ENCODE measurements around the gene FCER1G. TPM values are rescaled to one million over a fixed set of nuclear protein-coding genes. Genes with fewer than 3 reads are reported as not detected.

Gene FCER1G
- total RNA-seq, 2 experiments from 2014 or later, result 2.0 TPM

GRCh38 chr1:161258439-161259344, 43.6 kb downstream of the FCER1G start, which contains the start of gene PCP4L1:
Gene PCP4L1 (plus strand): TSS chr1:161258745. CDS start chr1:161258975, 230 bp downstream.
- Mint-ChIP-seq H3K4me1 (ENCODE audit: low read depth) (peaks cover 5% of the 10 kb centered on the region), H3K9me3 (peaks cover 6% of the 10 kb centered on the region), H3K36me3 (ENCODE audit: low read depth) (peaks cover 15% of the 10 kb centered on the region), H3K4me3 (peak within 1 kb of the TSS; percentile 68), H3K27me3 (peaks cover 78% of the 10 kb centered on the region), H3K27ac (no peak within 1 kb of the TSS)
- intact Hi-C loops (cut with DNase I, micrococcal nuclease), result no loop called here
- H3K9me3 ChIP-seq (ENCODE audit: control insufficient read depth in 1 of 2, insufficient read depth in 1 of 2, low read length in 2 of 2), result peaks cover 13 to 15% of the 10 kb centered on the region in 2 experiments
- H3K4me3 ChIP-seq (ENCODE audit: low read length), result peak within 1 kb of the TSS; percentile 42
- TF ChIP-seq CTCF (IDR thresholded peaks at IDR 0.05), result no peak
- H3K4me1 ChIP-seq (ENCODE audit: insufficient read depth, low read length), result peaks cover 17% of the 10 kb centered on the region
- POLR2A ChIA-PET, result interaction anchor here (0.7 kb wide), 1 partner anchor 56 kb away, joined by 3 read pairs; the partner anchor contains the start of gene SDHC
- DNase-seq (peak in 9 of 14 experiments; percentile 3 to 46 (median 13)), ATAC-seq (ENCODE audit: poor library complexity) (peak; percentile 82)
- no peak within 1 kb of the TSS for H3K27ac ChIP-seq (ENCODE audit: low read depth in 1 of 2, low read length in 2 of 2)
- peaks cover 39 to 50% of the 10 kb centered on the region in 2 experiments for H3K27me3 ChIP-seq (ENCODE audit: control insufficient read depth in 1 of 2, insufficient read depth in 2 of 2, low read length in 2 of 2)
- CTCF ChIA-PET, result no interaction called here
- H3K36me3 ChIP-seq (ENCODE audit: insufficient read depth, low read length), result no peaks in the 10 kb centered on the region

- H3K36me3 ChIP-seq (ENCODE audit: insufficient read depth, low read length), result no peaks in the 10 kb centered on the region
- CTCF ChIA-PET, result no interaction called here
These were observed 44.2 kb downstream of the FCER1G start for GRCh38 chr1:161259345-161259702.

GRCh38 chr1:161259765-161260164, 44.7 kb downstream of the FCER1G start:
- H3K27me3 Mint-ChIP-seq, result peaks cover 78% of the 10 kb centered on the region
- peaks cover 15% of the 10 kb centered on the region for H3K36me3 Mint-ChIP-seq (ENCODE audit: low read depth)
- Histone ChIP-seq H3K9me3 (ENCODE audit: control insufficient read depth in 1 of 2, insufficient read depth in 1 of 2, low read length in 2 of 2) (peaks cover 13 to 15% of the 10 kb centered on the region in 2 experiments), H3K4me1 (ENCODE audit: insufficient read depth, low read length) (peaks cover 17% of the 10 kb centered on the region), H3K4me3 (ENCODE audit: low read length) (no peak overlapping the region), H3K27ac (ENCODE audit: low read depth in 1 of 2, low read length in 2 of 2) (no peak overlapping the region), H3K27me3 (ENCODE audit: control insufficient read depth in 1 of 2, insufficient read depth in 2 of 2, low read length in 2 of 2) (peaks cover 39 to 53% of the 10 kb centered on the region in 2 experiments), H3K36me3 (ENCODE audit: insufficient read depth, low read length) (no peaks in the 10 kb centered on the region)
- POLR2A ChIA-PET, result no interaction called here
- DNase-seq (no peak), ATAC-seq (ENCODE audit: poor library complexity) (no peak)
- H3K4me3 Mint-ChIP-seq, result peak overlapping the region; percentile 51
- H3K4me1 Mint-ChIP-seq (ENCODE audit: low read depth), result peaks cover 5% of the 10 kb centered on the region
- H3K27ac Mint-ChIP-seq, result no peak overlapping the region
- CTCF ChIA-PET, result no interaction called here
- H3K9me3 Mint-ChIP-seq, result peaks cover 6% of the 10 kb centered on the region
- intact Hi-C loops (cut with DNase I, micrococcal nuclease), result loop anchor here in 1 of 2 experiments (1.0 kb wide), 1 partner anchor 43 kb away; no protein-coding TSS in a partner anchor
- TF ChIP-seq CTCF (IDR thresholded peaks at IDR 0.05), result no peak

More at GRCh38 chr1:161259345-161259702, 44.2 kb downstream of the FCER1G start:
- no peak overlapping the region for H3K4me3 ChIP-seq (ENCODE audit: low read length)
- DNase-seq, result no peak
- ATAC-seq (ENCODE audit: poor library complexity), result no peak
- H3K27me3 ChIP-seq (ENCODE audit: control insufficient read depth in 1 of 2, insufficient read depth in 2 of 2, low read length in 2 of 2), result peaks cover 39 to 50% of the 10 kb centered on the region in 2 experiments
- H3K4me1 ChIP-seq (ENCODE audit: insufficient read depth, low read length), result peaks cover 17% of the 10 kb centered on the region
- Mint-ChIP-seq H3K9me3 (peaks cover 6% of the 10 kb centered on the region), H3K27ac (no peak overlapping the region), H3K27me3 (peaks cover 78% of the 10 kb centered on the region), H3K4me1 (ENCODE audit: low read depth) (peaks cover 5% of the 10 kb centered on the region), H3K36me3 (ENCODE audit: low read depth) (peaks cover 15% of the 10 kb centered on the region), H3K4me3 (peak overlapping the region; percentile 51)
- POLR2A ChIA-PET, result no interaction called here
- no peak for TF ChIP-seq CTCF (IDR thresholded peaks at IDR 0.05)
- H3K27ac ChIP-seq (ENCODE audit: low read depth in 1 of 2, low read length in 2 of 2), result no peak overlapping the region
- H3K9me3 ChIP-seq (ENCODE audit: control insufficient read depth in 1 of 2, insufficient read depth in 1 of 2, low read length in 2 of 2), result peaks cover 13 to 15% of the 10 kb centered on the region in 2 experiments
- intact Hi-C loops (cut with DNase I, micrococcal nuclease), result no loop called here

Measured in CD4-positive, alpha-beta T cell (primary cell).